Renal cortex interstitium (tissue), 11 donors: ENCODE data around the gene KCNJ12. TPM values are rescaled to one million over a fixed set of nuclear protein-coding genes. Genes with fewer than 3 reads are reported as not detected.

Experiments used
- DNase-seq, 11 donors: peaks; one replicate each; pipeline ENCODE4 v3.0.0-alpha.2; 2013; ENCODE audit warnings: low read depth in 9 of 11, low spot score in 4 of 11; ENCODE audit errors: extremely low read depth in 1 of 11
- polyA plus RNA-seq, 3 donors: library from polyadenylated mRNA; unstranded; fragments of 120-200 nt; gene quantifications; one replicate each; pipeline ENCODE4 v1.2.1, GENCODE V29; 2013; ENCODE audit not compliant: insufficient read length in 3 of 3

The KCNJ12 gene
- polyA plus RNA-seq, 3 donors, result 4.3 to 6.8 (median 5.2) TPM

- peak in 1 of 11 donors; percentile 22 for DNase-seq
Observed at GRCh38 chr17:21376759-21377690, 868 bp downstream of the KCNJ12 start.

GRCh38 chr17:21377705-21378396, 1.7 kb downstream of the KCNJ12 start:
- DNase-seq, result no peak

GRCh38 chr17:21378553-21378952, 2.4 kb downstream of the KCNJ12 start:
- no peak for DNase-seq

DNA sequence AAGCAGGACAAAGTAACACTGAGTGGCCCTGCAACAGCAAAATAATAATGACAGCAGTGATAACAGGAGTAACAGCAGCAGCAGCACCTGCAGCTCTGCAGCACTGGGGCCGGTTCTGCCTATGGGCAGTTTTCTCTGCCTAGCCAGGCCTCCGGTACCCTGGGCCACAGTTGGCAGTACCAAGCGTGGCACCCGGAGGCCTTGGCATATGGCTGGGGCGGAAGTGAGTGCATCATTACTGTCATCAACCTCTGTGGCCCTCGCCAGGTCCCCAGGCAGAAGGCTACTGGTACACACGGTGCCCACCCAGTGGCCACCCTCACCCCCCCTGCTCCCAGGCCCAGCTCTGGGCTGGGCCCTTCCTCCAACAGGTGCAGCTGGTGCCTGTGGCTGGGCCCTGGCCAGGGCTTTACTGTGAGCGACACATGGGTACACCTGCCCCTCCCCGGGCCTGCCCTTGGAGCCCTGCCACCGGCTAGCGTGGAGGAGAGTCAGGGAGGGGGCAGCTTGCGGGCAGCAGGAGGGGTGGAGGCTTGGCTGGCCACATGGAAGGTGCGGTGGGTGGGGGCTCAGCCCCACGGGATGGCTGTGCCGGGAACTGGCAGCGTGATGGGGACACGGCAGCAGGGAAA, 3.0 kb downstream of the KCNJ12 start:
- DNase-seq, result no peak

DNA sequence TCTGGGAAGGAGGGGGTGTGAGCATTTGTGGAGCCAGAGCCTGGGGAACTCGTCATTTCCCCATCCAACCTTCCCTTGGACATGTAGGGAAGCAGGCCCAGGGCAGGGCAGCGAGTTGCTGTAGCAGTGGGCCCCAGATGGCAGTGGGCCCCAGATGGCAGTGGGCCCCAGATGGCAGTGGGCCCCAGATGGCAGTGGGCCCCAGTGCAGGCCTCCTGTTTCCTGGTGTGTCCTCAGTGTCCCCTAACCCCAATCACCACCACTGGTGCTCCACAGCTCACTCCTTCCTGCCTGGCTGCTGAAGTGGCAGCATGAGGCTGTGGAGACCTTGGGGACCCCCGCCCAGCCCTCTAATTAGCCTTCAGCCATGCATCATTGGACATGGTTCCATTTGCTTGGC, 4.5 kb downstream of the KCNJ12 start:
- DNase-seq, result no peak

DNA sequence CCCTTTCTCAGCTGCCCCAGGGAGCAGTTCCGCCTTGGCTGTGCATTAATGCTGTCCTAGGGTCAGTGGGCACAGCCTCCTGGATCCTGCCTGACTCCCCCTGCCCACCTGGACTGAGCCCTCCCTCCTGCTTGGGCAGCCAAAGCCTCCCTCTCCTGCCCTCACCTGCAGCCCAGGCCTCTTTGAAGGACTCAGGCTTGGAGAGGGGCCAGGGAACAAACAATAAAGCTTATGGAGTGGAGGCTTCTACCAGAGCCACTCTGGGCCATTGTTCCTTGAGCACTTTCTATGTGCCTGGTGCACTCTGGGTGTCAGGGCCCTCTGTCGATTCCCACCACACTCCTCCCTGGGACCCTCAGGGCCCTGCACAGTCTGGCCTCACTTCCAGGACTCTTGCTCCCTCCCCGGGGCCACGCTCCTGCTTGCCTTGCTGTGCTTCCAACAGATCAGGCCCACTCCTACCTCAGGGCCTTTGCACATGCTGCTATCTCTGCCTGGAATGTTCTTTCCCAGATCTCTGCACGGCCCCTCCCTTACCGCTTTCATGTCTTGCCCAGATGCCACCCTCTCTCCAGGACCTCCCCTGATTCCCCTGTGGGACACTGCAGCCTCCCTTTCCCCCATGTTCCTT, 5.0 kb downstream of the KCNJ12 start:
- no peak for DNase-seq

DNA sequence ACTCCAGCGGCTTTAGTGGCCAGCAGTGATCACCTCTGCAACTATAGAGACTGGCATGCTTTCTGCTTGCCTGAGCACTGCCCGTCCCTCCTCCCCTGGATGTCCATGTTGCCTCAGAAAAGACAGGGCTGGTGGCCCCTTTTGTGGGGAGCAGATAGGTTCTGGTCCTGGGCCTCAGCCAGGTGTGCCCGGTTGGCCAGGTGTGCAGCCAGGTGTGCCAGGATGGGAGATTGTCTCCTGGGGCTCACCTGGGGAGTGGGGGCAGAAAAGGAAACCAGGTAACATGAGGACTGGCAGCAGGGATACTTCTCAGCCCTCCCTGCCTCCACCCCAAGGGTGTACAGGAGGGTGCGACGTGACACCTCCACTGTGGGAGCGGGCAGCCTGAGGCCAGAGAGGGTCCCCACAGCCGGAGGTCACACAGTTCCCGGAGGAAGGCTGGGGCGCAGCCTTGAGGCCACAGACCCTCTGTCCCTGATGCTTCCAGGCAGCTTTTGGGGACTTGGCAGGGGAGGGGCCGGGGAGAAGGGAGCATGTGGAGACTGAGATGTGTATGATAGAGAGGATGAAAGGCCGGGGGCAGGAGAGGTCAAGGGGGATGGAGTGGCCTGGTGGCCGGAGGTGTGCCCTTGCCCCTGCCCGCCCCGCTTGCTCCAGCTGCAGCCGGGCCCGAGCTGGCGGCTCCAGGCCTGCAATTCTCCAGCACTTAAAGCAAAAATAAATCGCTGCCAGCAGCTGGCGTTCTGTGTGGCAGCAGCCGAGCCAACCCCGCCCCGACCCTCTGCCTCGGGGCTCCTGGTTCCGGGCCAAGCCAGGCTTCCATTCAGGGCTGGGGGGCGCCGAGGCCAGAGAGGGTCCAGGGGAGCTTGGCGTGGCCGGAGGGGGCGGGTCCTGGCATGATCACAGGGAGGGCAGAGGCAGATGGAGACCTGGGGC, 6.7 kb downstream of the KCNJ12 start:
- DNase-seq, result no peak

GRCh38 chr17:21385281-21385845, 9.2 kb downstream of the KCNJ12 start:
- no peak for DNase-seq

- no peak for DNase-seq
Observed at GRCh38 chr17:21387616-21388015, 11.5 kb downstream of the KCNJ12 start.

DNA sequence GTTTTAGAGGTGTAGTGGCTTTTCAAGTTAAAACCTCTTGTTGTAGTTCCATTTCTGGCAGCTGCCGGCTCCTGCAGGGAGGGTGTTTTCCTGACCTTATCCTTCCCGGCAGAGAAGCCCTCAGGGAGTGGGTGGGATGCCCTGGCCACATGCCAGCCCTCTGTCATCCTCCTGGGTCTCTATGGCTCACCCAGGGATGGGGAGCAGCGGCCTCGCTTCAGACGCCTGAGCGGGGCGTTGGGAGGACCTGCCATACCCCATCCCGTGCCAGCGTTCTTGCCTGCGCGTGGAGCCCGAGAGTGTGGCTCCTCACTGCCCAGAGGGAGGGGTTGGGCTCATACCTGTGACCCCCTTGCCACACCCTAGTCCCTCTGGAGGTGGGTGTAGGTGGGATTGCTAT, 11.9 kb downstream of the KCNJ12 start:
- no peak for DNase-seq

DNA sequence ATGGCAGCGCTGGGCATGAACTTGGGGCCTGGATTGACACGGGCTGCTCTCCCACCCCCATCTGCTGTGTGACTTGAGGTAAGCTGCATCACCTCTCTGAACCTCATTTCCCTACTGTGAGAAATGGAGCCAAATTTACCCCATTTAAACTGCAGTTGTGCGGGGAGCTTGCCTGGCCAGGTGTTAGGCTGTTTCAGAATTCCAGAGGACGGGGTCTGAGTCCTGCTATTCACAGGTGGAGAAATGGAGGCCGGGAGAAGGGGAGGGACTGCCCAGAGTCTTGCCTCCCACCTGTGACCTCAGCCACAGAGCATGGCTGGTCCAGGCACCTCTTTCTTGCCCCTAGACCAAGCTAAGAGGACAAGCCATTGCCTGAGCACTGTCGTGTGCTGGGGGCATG, 12.8 kb downstream of the KCNJ12 start:
- no peak for DNase-seq

DNA sequence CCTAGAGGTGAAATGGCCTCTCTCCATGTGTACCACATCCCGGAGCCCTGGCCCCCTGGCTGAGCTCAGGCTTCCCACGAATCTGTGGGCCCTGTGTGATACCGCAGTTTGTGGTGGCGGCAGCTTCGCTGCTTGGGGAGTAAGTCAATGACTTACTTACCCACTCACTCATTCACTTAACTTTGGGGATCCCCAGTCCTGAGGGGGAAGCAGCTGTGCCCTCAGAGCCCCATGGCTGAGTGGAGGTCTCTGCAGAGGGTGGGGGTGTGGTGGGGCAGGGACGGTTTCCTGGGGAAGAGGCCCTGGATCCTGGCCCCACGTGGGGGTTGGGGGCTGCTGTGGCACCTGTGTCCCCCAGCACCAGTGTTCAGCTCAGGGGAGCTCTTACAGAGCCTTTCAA, 13.2 kb downstream of the KCNJ12 start:
- no peak for DNase-seq

GRCh38 chr17:21390294-21390693, 14.1 kb downstream of the KCNJ12 start:
- no peak for DNase-seq

- DNase-seq, result no peak
Observed at GRCh38 chr17:21392266-21392665, 16.1 kb downstream of the KCNJ12 start.

DNA sequence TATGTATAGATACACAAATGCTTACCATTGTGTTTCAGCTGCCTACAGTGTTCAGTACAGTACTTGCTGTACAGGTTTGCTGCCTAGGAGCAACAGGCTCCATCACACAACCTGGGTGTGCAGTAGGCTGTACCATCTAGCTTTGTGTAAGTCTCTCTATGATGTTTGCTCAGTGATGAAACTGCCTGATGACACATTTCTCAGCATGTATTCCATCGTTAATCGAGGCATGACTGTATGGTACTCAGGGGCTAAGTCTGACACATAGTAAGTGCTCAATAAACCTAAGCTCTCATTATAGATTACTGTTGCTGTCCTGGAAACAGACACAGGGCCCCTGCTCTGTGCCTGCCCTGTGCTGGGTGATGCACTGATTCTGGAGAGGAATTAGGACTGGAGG, 18.1 kb downstream of the KCNJ12 start:
- no peak for DNase-seq

- DNase-seq, result no peak
Observed at GRCh38 chr17:21395764-21396163, 19.6 kb downstream of the KCNJ12 start.

- no peak for DNase-seq
Observed at GRCh38 chr17:21396237-21396636, 20.1 kb downstream of the KCNJ12 start.
